ENCODE results near the gene CDY1.
"Not testable (repeated sequence)": the region's sequence is repeated elsewhere in the genome, so short reads cannot be mapped to it uniquely, and the experiment has no call there.

CDY1 gene, protein sequence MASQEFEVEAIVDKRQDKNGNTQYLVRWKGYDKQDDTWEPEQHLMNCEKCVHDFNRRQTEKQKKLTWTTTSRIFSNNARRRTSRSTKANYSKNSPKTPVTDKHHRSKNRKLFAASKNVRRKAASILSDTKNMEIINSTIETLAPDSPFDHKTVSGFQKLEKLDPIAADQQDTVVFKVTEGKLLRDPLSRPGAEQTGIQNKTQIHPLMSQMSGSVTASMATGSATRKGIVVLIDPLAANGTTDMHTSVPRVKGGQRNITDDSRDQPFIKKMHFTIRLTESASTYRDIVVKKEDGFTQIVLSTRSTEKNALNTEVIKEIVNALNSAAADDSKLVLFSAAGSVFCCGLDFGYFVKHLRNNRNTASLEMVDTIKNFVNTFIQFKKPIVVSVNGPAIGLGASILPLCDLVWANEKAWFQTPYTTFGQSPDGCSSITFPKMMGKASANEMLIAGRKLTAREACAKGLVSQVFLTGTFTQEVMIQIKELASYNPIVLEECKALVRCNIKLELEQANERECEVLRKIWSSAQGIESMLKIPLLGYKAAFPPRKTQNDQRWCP

GRCh38 chrY:25621817-25622216, at the start of gene CDY1:
Gene CDY1, plus strand, starts transcription at chrY:25622117. Its CDS starts 326 bp downstream, at chrY:25622443.
- DNase-seq (ENCODE audit: low read depth): not testable (repeated sequence)

GRCh38 chrY:25593336-25593735, 28.6 kb upstream of the CDY1 start:
- not testable (repeated sequence) for DNase-seq (ENCODE audit: low read depth)

DNA sequence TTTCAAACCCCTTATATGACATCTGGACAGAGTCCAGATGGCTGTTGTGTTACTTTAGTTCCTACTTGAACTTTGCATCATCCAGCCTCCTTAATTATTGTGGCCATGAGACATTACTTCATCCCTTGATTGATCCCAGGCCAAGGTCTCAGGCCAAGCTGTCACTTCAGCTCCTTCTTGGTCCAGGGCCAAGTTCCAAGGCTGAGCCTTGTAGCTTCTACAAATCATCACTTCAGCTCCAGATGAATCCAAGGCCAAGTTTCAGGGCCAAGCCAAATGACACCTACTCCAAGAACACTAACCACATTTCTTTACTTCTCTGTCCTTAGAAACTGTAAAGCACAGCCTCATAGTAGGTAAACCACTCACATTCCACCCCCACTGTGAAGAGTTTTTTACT, 1.7 kb upstream of the CDY1 start:
- DNase-seq (ENCODE audit: low read depth): not testable (repeated sequence)

DNA sequence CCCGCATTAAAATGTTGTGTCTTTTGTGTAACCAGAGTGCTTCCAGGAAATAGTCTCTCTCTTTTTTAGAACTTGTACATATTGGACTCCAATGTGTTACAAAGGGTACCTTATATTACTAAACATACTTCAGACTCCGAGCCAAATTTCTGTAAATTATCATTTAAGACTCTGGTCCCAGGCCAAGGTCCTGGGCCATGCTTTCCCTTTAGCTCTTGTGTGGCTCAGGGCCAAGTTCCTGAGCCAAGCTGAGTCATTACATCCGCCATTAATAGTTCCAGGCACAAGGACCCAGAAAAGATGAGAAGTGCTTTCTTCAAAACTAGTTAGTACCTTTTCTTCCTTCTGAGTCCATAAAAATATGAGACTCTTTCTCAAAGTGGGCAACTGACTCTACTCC, 4.6 kb downstream of the CDY1 start:
- not testable (repeated sequence) for DNase-seq (ENCODE audit: low read depth)

- not testable (repeated sequence) for DNase-seq (ENCODE audit: low read depth)
Measured at GRCh38 chrY:25630383-25631112, 8.6 kb downstream of the CDY1 start.

DNA sequence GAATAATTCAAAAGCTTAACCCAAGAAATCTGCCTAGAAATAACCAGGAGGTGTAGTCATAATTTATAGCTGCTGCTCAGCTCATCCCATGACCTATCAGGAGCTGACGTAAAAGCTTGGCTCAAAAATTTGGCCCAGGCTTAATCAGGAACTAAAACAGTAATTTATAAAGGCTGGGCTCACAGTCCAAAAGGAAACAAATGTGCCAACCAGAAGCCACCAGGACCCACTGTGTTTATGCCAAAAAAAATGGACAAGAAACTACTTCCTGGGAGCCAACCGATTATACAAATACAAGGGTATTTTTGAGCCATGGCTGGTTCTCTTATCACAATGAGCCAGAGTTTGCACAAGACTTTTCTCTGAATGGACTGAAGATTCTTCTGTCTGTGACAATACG, 17.9 kb downstream of the CDY1 start:
- not testable (repeated sequence) for DNase-seq (ENCODE audit: low read depth)

GRCh38 chrY:25643024-25643915, 21.4 kb downstream of the CDY1 start:
- DNase-seq (ENCODE audit: low read depth): not testable (repeated sequence)

Data from stimulated activated CD8-positive, alpha-beta memory T cell treated with anti-CD3 and anti-CD28 coated beads, Interleukin-12 subunit alpha, Interleukin-12 subunit beta, amount 100 ng/mL, for 1 hour (primary cell).